ENCODE data around the gene PIGT.

DNA sequence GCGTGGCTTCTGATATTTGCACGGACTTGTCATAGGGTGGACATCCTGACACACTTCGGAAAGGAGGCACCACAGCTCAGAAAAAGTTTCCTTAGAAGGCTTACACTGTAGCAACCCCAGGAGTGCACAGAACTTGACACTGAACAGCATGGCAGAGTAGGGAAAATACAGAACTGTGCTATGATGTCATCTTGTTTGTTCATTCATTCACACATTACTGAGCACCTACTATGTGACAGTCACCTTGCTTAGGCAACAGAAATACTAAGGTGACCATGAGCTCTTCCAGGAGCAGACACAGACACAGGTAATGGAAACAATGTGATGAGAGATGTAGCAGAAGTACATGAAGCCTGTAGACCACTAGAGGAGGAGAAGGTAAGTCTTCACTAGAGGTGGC lies 2.5 kb upstream of the PIGT start:
- no peak for TF ChIP-seq EZH2 (IDR thresholded peaks at IDR 0.05; ENCODE audit: borderline replicate concordance, low read length)
- TF ChIP-seq, protein P1, sequence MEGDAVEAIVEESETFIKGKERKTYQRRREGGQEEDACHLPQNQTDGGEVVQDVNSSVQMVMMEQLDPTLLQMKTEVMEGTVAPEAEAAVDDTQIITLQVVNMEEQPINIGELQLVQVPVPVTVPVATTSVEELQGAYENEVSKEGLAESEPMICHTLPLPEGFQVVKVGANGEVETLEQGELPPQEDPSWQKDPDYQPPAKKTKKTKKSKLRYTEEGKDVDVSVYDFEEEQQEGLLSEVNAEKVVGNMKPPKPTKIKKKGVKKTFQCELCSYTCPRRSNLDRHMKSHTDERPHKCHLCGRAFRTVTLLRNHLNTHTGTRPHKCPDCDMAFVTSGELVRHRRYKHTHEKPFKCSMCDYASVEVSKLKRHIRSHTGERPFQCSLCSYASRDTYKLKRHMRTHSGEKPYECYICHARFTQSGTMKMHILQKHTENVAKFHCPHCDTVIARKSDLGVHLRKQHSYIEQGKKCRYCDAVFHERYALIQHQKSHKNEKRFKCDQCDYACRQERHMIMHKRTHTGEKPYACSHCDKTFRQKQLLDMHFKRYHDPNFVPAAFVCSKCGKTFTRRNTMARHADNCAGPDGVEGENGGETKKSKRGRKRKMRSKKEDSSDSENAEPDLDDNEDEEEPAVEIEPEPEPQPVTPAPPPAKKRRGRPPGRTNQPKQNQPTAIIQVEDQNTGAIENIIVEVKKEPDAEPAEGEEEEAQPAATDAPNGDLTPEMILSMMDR (conservative IDR thresholded peaks at IDR 0.05 in 1 of 2, IDR thresholded peaks at IDR 0.05 in 1 of 2; ENCODE audit: extremely low read depth in 1 of 2, insufficient read depth in 1 of 2, low read depth in 1 of 2, low read length in 2 of 2) = no peak

Measured in mammary epithelial cell (primary cell).